ENCODE data around the gene HMHB1.

The HMHB1 gene

DNA sequence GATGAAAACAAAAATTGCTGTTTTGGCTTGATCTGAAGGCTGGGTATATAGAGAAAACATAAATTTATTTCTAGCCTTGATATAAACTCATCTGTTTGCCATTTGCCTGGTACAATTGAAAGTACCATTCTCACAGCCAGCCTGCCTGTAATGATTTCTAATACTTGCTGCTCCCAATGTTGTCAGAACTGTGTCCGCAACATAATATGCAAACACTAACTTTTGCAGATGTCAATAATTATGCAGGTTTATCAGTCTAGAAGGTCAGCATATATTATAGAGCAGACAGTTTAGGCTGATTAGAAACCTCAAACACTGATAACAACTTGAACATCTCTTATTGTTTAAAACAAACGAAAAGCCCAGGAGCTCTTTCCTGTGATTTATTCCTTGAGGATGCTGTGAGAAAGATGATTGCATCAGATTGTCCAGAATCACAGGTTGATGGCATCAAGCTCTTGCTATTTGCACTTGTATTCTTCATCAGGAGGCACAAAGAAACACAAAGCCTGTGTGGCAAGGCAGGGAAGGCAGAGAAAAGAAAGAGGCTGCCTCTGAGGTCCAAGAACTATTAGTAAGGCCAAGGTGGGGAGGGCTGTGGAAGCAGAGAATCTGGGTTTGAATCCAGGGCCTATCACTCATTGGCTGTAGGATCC lies 21.4 kb upstream of the HMHB1 start:
- TF ChIP-seq, protein P1, sequence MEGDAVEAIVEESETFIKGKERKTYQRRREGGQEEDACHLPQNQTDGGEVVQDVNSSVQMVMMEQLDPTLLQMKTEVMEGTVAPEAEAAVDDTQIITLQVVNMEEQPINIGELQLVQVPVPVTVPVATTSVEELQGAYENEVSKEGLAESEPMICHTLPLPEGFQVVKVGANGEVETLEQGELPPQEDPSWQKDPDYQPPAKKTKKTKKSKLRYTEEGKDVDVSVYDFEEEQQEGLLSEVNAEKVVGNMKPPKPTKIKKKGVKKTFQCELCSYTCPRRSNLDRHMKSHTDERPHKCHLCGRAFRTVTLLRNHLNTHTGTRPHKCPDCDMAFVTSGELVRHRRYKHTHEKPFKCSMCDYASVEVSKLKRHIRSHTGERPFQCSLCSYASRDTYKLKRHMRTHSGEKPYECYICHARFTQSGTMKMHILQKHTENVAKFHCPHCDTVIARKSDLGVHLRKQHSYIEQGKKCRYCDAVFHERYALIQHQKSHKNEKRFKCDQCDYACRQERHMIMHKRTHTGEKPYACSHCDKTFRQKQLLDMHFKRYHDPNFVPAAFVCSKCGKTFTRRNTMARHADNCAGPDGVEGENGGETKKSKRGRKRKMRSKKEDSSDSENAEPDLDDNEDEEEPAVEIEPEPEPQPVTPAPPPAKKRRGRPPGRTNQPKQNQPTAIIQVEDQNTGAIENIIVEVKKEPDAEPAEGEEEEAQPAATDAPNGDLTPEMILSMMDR (IDR thresholded peaks at IDR 0.05), result no peak

DNA sequence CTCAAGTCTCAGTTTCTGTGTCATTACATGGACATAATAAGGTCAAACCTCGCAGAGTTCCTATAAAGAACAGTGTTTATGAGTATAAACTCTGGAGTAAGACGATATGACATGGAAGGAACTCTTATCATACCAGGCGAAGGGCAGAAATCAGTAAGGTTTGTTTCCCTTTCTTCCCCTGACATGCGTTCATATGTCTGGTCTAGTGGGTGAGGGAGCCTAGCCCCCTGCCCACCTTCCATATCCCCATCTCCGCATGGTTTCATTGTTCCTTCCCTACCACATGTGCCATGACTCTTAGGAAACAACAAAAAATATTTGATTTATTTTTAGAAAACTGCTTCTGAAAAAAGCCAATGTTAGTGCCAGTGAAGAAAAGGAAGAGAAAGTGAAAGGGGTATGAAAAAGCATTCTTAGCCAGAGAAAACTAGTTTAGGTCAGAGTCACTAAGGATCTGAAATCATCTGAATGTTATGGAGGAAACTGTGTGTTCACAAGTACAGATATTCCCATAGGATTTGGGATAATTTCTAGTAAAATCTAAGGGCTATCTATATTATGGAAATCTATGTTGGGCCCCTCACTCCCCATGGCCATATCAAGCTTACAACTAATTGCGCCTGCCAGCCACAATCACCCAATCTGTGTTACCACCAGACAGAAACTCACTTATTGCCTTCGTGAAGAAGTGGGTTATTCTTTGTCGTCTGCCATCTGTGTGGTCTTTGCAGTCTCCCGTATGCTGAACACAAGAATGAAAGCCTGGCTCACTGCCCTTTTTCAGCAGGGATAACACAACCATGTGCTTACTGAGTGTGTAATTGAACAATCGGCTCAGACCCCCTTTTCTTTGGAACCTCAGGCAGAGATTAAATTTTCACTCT lies 19.9 kb upstream of the HMHB1 start:
- TF ChIP-seq, protein P1 (IDR thresholded peaks at IDR 0.05), result no peak

DNA sequence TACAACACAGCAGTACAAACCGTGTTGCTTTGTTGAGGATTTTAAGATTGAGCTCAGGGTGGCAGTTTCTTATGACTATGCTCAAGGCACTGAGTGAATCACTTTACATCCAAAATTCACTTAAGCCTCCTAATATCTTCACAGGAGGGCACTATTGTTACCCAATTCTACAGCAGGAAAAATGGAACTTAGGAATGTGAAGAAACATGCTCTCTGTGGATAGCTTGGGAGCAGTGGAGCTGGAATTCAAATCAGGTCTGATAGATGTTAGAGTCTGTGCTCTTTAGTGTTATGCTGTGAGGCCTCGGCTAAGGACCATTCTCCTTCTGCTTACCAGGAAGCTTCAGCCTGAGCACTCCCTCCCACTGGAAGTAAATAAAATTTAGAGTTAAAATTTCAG lies 18.7 kb upstream of the HMHB1 start:
- TF ChIP-seq, protein P1 (IDR thresholded peaks at IDR 0.05), result no peak

DNA sequence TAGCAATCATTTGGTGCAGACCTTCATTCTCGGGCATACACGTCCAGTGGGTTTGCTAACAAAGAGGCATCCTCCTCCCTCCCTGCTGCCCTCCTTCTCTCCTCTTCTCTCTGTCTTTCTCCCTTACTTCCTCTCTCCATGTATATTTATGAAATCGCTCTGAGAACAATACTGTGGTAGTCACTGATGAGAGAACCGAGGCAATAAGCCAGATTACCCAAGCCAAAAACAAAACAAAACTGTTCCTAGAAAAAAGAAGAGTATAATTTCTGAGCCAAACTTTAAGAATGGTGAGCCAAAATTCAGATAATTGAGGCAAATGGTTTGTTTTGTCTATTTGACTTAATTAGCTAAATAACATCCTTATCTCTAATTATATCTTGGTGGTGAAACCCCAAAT lies 15.8 kb upstream of the HMHB1 start:
- TF ChIP-seq, protein P1 (IDR thresholded peaks at IDR 0.05), result no peak

DNA sequence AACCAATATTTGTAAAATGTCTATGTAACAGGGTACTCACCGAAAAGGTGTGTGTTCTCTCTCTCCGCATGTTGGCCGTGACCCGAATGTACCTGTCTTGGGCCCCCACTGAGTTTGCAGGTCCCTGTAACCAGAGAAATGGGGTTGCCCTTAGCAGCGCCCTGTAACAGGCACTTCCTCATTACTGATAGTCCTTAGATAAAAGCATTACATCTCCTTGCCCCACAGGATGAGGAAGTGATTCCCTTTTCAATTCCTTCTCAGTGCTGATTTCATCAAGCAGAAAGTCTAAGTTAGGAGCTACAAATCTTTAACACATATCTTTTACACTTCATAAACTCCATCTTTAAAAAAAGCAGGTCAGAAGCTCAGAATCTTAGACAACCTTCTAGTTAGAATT lies 15.2 kb upstream of the HMHB1 start:
- TF ChIP-seq, protein P1 (IDR thresholded peaks at IDR 0.05), result no peak

DNA sequence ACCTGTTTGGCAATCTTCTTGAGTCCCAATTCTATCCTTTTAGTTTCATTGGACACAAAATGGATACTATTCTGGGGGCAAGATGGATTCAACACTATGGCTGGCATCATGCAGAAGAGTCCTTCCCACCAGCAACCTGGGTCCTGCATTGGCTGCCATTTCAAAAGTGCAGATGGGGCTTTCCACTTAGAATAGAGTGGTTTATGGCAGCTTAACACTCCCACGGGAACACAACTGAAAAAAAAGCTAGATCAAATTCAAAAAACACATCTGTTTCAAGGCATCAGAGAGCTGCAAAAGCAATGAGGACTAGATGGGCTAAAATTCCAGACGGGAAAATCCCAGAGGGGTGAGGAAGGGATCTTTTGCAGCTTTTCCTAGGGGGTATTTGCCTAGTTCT lies 11.2 kb upstream of the HMHB1 start:
- TF ChIP-seq, protein P1 (IDR thresholded peaks at IDR 0.05), result no peak

DNA sequence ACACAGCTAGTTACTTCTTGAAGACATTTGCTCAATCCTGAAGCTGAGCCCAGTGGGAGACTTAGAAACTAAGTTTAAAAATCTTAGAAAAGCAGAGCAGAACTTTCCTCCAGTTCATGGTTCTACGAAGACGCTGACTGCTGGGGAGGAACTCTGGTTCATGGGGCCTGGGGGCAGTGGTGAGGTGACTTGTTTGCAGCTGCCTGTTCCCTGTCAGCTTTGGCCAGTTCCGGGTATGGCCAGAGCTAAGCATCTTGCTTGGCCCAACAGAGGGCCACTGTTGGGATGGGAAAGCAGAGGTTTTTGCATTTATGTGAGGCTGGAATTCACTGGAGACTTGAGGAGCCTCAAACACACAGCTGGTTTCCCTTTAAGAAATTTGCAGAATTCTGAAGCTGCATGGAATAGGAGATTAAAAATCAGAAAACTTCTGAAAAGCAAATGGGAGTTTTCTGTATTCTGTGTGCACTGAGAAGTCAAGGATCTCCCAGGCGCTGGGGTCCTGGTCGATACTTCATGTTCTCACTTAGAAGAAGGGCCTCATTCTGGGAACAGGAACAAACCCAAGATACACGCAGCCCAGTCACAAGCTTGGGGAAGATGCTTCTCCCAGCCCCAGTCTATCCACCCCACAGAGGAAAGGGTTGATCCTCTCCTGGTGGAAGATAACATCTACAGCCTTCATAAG lies 10.6 kb upstream of the HMHB1 start:
- TF ChIP-seq, protein P1 (IDR thresholded peaks at IDR 0.05), result no peak
